NCI-H146 treated with DMSO at 0.1 percent for 48 hours (cell line): ENCODE data around the gene ALK.

Source experiments
- DNase-seq: peaks from one replicate; lab custom pipeline; 2025; ENCODE audit not compliant: unreplicated experiment; lab: John Stamatoyannopoulos, UW

Gene ALK

DNA sequence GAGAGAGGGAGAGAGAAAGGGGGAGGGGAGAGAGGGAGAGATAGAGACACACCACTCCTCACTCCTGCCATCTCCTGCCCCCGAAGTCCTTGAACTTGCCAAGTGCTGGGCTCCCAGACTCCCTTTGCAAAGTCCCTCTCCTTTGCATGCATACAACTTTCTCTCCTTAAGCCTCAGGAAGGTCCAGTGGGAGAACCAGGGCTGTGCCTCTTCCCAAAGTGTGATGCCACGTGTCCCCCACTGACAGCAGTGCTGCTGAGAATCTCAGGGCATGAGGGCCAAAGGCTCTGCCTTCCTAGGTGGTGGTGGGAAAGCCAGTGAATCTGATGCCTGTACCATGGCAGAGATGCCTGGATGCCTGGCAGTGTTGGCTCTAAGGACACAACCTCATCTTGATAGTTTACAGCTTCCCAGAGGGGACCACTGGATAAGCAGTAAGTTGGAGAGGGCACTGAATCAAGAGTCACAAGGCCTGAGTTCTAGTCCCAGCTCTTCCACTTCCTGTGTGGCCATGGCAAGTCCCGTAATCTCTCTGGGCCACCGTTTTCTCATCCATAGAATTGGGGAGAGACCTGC, 702.7 kb downstream of the ALK start:
- DNase-seq = no peak

DNA sequence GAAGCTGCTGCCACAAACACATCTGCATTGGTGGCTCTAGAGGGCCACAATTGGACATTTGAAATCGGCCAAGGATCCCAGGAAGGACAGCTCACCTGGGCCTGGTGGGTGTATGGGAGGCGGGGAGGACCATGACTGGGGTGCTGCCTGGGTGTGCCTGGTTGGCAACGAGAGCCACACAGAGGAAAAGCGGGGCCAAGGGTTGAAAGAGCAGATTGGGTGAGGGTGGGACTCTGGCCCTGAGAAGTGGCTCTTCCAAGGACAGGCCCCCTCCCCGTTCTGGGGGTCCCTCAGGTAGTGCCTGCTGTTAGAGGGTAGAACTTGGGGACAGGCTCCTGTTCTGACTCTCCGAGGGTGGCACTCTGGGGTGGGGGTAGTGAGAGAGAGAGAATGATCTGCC, 703.3 kb downstream of the ALK start:
- no peak for DNase-seq

DNA sequence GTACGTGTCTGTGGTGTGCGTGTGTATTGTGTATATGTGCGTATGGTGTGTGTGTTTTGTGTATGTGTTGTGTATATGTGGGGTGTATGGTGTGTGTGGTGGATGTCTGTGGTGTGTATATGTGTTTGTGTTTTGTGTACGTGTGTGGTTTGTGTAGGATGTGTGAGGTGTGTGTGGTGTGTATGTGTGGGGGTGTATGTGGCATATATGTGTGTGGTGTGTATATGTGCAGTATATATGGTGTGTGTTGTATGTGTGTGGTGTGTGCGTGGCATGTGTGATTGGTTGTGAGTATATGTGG, 704.8 kb downstream of the ALK start:
- DNase-seq = no peak

DNA sequence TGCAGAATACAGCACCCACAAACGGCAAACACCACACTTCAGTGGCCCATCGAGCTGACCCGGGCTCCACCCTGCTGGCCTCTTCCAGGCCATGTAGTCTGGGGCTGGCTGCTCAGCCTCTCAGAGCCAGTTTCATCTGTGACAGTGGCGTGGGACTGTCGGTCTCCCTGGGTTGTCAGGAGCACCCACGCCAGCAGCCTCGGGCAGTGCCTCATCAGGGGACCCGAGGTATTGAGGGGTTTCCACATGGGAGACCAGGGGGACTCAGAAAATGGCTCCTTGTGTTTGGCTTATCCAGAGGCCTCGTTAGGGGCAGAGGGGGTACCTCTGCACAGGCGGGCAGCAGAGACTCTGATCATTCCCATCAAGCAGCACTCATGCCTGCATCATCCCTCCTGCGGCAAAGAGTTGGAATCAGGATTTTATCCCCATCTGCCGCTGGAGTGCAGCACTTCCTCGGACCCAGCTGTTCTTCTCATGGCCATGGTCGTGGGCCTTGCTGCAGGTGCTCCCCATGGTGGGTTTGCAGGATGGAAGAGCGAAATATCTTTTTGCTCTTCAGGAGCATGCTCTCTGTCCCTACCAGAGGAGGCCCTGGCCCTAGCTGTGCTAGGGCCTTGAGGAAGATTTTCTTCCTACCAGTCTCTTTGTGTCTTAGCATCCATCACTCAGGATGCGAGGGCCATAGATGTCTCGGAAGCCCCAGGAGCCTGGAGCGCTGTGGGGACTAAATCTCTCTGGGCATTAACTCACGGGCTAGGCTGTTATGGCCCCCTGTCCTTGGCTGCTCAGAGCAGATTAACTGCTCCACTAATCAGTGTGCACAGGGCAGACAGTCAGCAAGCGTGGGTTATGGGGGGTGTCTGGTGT, 705.4 kb downstream of the ALK start:
- DNase-seq = no peak

DNA sequence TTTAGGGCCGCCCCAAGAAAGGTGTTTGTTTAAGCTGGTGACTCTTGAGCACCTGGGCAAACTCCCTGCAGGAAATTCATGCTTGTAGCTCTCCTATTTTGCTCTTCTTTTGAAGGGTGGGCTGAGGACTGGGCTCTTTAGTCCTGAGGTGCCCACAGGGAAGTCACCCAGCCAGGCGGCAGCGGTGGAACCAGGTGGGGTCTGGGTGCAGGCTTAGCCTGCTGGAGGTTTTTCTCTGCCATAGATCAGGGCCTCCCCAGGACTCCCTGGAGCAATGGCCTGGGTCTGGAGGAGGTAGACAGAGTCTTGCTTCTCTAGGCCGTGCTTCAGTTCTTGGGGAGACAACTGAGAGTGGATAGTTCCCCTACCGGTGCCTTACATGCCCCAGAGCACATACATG, 706.3 kb downstream of the ALK start:
- no peak for DNase-seq

DNA sequence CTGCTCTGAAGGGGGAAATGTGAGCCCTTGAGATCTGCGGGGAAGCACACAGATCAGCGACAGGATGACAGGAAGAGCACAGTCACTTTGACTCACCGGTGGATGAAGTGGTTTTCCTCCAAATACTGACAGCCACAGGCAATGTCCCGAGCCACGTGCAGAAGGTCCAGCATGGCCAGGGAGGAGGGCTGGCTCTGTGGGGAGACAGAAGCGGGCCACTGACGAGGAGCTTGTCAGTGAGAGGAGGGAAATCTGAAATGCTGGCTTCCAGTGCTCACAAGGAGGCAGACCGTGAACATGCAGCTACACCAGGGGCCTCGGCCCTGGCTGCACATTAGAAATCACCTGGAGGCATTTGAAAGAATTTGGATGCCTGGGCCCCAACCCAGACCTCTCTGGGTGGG, 707.5 kb downstream of the ALK start:
- no peak for DNase-seq

DNA sequence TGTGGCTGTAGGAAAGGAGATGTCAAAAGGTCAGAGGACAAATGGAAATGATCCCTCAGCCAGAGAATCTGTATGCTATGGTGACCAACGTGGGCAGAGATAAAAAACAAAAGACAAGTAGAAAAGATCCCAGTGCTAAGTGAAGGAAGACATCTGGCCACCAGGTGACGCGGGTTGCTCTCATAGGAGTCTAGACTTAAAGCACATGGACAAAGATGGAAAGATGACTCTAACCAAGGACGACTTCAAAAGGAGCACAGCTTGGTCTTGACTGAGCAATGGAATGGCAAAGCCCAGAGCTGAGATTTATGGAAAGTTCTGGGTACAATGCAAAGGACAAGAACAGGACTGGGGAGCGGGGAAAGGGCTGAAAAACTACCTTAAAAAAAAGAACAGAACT, 709.4 kb downstream of the ALK start:
- DNase-seq = no peak

DNA sequence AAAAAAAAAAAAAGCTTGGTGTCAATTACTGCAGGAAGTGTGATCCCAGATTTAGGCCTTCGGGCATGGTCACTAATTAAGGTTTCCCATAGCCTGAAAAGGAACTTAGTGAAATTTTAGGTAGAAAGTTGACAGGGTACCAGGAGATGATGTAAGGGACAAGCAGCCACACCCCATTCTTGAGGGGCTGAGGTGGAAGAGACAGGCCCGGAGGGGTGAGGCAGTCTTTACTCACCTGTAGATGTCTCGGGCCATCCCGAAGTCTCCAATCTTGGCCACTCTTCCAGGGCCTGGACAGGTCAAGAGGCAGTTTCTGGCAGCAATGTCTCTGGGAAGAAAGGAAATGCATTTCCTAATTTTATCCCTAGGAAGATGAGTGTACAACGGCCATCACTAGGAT, 711.8 kb downstream of the ALK start:
- DNase-seq = no peak

DNA sequence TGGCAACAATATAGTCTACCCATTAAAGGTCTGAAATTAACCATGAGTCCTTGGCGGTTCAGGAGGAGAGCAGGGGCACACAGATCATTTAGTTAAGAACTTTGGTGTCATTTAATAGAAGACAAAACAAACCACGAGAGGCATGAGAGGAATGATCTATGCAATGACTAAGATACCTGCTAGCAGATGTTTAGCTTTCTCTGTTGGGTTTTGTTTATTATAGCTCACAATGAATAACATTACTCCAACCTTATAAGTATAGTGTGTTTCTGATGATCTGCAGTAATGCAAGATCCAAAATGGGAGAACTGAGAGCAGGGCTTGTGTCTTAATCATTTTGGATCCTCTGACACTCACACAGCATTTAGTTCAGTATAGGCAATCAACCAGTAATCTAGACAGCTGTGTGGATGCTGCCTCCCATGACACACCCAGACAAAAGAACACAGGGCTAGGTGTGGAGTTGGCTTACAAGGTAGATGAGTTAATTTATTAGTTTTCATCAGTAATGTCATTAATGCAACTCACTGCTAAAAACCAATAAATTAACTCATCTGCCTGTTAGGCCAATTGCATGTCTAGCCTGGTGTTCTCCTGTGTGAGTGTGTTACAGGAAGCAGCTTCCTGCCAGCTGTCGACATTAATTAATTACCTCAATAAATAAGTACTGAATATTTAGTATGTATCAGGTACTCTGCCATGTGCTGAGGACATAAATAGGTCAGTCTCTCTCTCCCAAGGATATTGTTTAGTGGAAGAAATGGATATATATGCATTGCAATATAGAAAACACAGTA, 713.8 kb downstream of the ALK start:
- no peak for DNase-seq

DNA sequence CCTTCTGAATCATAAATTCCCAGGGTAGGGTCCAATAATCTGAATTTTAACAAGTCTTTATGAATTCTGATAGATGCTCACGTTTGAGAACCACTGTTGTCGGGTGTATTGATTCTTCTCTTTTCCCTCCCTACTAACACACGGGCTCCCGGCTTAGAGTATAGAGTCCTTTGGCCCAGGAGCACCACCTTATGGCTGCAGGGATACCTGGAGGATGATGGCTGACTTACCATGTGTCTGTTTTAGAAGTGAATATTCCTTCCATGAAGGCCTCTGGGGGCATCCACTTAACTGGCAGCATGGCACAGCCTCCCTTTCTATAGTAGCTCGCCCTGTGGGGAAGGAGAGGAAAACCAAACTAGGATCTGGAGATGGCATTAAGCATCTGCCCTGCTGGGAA, 714.4 kb downstream of the ALK start:
- DNase-seq = no peak

DNA sequence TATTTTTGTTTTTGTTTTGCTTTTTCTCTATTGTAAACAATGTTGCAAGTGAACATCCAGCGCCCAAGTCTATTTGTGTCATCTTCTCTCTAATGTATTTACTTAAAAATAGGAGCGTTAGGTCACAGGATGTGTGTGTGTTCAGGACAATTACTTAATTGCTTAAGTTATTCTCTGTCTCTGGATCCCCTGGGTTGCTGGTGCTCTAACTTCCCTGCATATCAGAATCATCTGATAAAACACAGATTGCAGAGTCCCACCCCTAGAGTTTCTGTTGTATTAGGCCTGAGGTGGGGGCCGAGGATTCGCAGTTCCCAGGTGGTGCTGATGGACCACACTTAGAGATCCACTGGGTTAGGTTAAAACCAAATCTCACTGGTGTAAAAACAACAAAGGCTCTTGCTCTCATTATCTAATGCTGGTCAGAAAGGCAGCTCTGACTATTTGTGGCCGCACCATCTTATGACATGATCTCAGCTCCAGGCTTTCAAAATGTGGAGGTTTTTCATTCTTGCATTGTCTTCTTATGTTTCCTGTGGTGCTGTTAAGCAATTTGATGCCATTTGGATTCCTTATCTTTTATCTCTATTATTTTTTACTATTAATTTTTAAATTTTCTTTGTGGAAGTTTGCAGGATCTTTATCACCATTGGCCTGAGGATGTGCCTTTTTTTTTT, 718.4 kb downstream of the ALK start:
- peak; percentile 21 for DNase-seq

DNA sequence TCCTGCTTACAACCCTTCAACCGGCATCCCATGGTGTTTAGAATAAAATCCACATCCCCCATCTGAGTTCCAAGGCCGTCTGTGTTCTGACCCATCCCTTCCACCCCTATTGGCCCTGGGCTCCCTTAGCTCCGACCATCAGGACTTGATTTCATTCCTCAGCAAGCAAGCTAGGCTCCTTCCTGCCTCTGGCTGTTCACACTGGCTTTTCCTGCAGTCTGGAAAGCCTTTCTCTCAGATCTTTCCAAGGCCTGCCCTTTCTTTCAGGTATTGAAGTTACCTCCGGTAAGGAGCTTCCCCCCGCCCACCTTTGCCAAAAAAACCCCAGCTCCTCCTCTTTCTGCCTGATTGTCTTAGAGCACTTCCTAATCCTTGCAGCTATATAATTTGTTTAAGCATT, 719.4 kb downstream of the ALK start:
- no peak for DNase-seq

DNA sequence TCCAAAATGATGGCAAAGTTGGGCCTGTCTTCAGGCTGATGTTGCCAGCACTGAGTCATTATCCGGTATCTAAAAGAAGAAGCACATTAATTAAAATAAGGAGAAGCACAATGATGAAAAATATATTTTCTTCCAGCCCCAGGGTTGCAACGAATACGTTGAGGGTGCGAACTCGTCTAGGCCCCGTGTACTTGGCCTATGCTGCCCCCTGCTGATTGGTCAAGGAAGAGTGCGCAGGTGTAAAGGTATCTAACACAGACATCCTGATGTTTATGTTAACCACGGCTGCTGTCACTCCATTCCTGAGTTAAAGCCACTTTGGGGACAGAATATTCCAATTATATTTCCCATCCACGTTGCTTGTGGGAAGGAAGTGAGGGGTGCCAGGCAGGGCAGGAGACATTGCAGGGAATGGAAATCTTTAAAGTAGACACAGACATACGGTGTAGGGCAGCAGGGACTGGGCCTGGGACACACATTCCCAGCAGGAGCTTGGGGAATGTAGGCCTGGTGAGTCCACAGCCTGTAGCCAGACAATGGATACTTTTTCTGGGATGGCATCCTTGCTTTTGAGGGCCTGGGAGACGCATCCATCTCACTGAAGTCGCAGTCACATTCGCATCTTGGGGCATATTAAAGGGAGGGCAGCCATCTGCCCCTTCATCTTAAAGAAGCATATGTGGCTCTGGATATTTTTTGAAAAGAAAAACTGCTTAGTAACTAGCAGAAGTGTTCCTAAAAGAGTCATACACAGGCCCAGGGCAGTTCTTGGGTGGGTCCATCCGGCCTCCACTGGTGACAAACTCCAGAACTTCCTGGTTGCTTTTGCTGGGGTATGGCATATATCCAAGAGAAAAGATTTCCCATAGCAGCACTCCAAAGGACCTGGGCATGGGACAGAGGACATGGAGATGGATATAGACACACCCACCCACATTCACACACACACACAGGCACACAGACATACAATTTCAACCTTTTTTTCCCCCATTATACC, 724.3 kb downstream of the ALK start:
- DNase-seq = peak; percentile 60

DNA sequence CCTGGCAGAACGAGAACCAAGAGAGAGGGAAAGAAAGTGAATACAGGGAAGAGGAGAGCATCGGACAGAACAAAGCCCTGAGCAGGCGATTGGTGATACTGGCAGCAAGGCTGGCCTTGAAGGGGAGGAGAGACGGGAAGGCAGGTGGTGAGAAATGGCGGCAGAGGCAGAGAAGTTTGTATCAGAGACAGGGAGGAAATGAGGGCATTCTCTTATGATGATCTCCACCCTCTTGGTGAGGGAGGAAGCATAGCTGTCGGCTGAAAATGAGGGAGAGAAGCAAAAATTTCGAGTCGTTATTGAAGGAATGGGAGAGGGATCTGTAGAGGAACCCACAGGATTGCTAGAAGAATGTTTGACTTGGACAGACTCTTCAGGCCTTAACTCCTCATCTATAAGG, 725.6 kb downstream of the ALK start:
- DNase-seq = no peak

DNA sequence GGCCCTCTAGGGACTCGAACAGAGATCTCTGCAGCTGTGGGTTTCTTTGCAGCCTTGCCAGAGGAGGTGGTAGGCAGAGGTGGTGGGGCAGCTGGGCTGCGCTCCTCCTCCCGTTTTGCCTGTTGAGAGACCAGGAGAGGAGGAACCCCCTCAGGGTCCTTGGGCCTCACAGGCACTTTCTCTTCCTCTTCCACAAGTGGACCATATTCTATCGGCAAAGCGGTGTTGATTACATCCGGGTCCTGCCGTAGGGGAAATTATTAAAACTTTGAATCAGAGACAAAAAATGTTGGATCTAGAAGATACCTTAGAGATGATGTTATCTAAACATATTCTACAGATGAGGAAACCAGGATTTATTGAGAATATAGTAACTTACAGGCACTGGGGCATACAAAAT, 727.7 kb downstream of the ALK start:
- no peak for DNase-seq

DNA sequence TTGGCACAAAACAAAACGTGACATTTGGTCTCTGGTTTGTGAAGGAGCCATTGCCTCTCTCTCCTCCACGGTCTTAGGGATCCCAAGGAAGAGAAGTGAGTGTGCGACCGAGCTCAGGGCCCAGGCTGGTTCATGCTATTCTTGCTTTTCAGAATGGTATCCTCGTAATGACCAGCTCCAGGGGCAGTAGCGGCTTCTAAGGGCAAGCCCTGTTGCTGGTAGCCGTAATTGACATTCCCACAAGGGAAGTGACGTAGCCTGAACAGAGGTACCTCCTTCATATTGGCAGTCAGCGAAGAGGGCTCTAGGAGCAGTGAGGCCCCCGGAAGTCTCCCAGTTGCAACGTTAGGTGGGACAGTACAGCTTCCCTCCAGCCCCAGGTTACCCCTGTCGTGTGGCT, 728.3 kb downstream of the ALK start:
- no peak for DNase-seq

DNA sequence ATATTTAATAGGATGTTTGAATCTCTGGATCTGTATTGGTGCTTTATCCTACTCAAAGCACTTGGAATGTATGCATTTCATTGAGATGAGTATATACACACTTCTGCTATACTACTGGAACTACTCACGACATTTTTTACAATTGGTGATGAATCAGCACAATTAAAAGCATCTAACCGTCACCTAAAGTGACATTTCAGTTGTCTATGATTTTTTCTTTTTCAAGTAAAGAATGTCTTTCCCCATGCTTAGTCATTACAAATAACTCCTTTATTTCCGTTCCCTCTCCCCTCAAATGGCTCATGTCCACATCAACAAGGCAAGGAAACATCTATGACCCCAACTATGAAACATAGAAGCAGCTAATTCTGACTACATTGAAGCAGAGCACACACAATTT, 728.9 kb downstream of the ALK start:
- no peak for DNase-seq

DNA sequence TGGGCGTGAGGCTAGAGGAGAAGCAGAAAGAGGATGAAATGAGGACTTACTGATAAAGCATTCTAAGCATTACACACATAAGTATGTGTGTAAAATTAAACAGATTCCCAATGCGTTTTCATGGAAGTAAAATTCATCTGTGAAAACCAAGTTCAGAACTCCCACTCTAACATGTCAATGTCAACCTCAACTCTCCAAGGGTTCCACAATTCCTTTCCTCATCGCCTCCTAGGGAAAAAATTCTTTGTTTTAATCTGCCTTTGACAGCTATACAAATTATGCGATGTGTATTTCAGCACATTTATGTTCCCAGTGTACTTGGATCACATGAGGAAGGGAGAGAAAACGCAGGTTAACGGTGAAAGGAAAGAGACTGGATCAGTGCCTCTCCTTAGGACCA, 729.6 kb downstream of the ALK start:
- DNase-seq = no peak

DNA sequence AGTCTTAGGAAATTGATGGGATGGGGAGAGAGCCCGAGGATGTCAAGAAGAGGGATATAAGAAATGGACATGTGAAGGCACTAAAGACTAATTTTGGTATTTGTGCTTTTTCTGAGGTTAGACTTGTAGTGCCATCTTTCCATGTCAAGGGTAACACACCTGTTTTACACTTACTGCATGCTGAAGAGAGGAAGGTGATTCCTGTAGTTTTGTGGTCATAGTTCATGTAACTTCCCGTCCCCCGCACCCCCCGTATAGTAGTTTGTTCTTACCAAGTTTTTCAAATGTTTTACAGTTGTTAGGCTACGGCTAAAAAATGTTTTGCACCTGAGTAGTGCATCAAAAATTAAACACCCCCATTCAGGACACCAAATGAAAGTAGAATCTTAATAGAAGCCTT, 732.3 kb downstream of the ALK start:
- no peak for DNase-seq

DNA sequence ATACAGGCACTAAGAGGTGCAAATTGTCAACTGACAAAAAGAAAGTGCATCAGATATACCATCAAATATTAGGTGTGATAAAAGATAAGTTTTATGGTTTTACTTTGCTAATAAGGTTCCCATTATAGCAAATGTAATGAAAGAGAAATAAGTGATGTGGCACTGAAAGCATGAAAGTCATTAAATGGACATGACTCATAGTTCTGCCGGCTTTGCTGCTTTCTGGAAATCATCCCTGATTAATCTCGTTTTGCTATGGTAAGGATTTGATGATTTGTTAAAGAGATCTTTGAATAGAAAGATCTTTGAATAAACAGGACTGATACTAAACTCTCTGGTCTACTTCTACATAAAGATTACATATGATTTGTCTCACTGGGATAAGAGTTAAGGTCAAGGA, 733.5 kb downstream of the ALK start:
- no peak for DNase-seq

DNA sequence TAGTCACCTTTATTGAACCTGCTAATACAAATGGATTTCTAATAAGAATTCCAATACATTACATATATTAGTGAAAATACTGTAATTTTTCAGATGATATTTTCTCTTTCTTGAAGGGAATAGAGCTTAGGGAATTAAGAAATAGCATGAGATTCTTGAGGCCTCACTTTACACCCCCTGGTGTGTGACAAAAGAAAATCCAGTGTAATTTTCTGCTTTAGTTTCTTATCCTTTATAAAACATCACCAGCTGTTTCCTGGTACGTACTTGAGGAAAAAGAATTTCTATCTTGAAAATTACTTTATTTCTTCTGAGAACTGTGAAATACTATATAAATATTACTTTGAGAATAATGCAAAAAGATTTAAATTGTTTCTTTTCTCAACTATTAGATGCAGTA, 734.6 kb downstream of the ALK start:
- no peak for DNase-seq
